ENCODE results near the gene SMAD2.

DNA sequence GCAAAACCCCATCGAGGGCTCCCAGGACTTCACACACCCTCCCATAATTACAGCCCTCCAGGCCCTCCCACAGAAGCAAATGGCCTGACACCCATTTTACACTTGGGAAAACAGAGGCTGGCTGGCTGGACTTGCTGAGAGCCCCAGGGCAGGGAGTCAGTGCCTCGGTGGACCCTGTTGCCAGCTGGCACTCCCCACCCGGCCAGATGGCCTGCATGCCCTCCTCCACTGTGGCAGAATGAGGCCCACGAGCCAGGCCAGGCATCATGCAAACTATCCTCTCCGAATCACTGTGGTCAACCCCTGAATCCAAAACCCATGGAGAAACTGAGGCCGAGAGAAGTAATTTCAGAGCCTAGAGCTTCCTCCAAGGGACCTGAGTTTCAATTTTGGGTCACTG is 129.7 kb downstream of the SMAD2 start:
- TF ChIP-seq POLR2A (IDR thresholded peaks at IDR 0.05) (no peak), CTCF (IDR thresholded peaks at IDR 0.05) (no peak)

All from lower leg skin (tissue), 3 donors.